Posterior vena cava (tissue), 2 donors: Measurements from ENCODE around the gene PDZRN3. TPM values are rescaled to one million over a fixed set of nuclear protein-coding genes. Genes with fewer than 3 reads are reported as not detected.
A peak's percentile ranks its signal among the peaks of the same experiment; 100 is the strongest.

Experiments
- DNase-seq: peaks from one replicate; pipeline ENCODE4 v3.0.0-alpha.2; 2020; ENCODE audit warnings: low spot score
- intact Hi-C, 2 donors: fragments of 100-400 bp; cut with DNase I; formaldehyde crosslinking; loops; one replicate each; pipeline versions ENCODE4 v1.14.1 to v1.14.2; 2022 to 2023
- long read RNA-seq, 2 donors: library from polyadenylated mRNA; unstranded; transcript quantifications; one replicate each; pipeline ENCODE4 v2.0.0, GENCODE V29; 2020 to 2021
- total RNA-seq, 2 donors: library from RNA; stranded (reverse); fragmentation: NEBNext Ultra II Directional; extraction: Animal tissue kit (Norgen Biotek cat#: 25700); gene quantifications; one replicate each; pipeline ENCODE4 v1.2.1, GENCODE V29; 2021
- donor health status: DM: yes; HTN: yes; CAD: no.
- donor health status: DM: yes; HTN: yes; CAD: no.

The PDZRN3 gene
- 10 to 100 TPM; 59.5 to 71.9 TPM for total RNA-seq
- long read RNA-seq, donor 1, full-length matches to known transcripts, result 17 of 66 reads
- long read RNA-seq, donor 1, partial matches to known transcripts, result 6 of 66 reads
- long read RNA-seq, donor 1, other reads (novel, unspliced or antisense), result 43 of 66 reads
- long read RNA-seq, donor 2, partial matches to known transcripts, result 0 of 32 reads
- long read RNA-seq, donor 2, other reads (novel, unspliced or antisense), result 32 of 32 reads

DNA sequence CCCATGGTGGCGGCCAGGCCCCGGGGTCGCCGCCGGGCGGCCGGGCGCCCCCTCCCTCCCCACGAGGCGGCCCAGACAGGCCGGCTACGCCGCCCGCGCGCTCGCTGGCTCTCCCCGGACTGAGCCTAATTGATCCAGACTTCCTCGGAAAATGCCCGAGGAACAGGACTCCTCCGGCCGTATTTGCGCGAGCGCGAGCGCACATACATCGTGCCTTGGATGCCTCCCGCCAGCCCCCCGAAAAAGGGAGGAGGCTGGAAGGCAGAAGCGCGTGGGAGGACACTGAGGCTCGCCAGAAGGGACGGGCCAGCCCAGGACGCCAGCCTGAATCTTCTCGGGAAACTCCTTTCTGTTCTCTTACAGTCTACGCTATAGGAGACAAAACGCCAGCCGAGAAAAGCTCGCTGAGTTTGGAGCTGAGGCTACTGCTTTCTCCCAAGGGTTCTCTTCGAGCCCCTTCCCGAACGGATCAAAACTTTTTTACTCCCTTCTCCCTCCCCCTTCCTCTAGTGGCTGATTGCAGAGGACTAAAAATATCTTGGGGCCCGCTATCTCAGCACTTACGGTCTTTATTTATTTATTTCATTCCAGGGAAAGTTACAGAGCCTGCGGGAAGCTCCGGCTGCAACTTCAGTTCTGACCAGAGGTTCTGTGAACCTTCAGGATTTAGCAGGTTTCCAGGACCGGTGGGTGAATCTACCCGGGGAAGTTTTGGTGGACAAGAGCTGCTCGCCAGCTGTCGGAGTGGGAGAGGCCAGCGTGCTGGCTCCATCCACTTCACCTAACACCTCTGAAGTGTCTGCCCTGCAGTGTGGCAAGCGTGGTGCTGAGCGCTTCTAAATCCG is at the start of gene PDZRN3:
Gene PDZRN3, minus strand, starts transcription at position 121 of the 845 bp plus-strand sequence.
- intact Hi-C loops, result loop anchor here (5.0 to 10.0 kb wide), 2 partner anchors 108 to 220 kb away; no protein-coding TSS in a partner anchor
- DNase-seq, result peak; percentile 92

DNA sequence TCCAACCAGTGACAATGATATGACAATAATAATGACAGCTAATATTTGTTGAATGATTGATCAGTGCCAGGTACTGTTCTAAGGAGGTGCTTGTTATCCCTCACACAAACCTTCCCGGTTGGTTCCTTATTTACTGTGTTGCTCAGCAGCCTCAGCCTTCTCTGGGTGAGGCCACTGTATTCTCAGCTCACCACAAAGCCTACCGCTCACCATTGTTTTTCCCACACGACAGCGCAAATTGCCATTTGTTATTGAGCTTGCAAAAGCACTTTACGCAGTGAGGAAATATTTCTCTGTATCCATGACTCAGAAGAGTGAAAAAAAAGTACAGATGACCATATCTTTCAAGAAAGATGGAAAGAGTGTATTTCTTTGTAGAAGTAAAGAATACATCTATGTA is 49.5 kb upstream of the PDZRN3 start:
- intact Hi-C loops, result no loop called here
- no peak for DNase-seq

DNA sequence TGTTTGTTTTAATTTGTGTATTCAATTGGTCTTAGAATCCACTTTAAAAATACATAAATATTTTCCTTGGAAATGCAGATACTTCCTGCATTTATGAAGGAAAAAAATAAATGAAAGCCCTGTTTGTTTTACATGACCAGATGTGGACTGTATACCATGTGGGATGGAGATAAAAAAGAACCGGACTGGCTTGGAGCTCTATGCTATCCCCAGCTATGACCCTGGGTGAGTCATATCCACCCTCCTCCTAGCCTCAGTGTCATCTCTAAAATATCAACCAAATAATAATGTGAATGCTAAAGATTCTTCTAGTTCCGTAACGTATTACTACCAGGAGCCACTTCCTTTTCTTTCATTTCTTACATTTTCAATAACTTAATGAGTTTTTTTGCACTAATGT is 44.5 kb upstream of the PDZRN3 start:
- intact Hi-C loops, result no loop called here
- no peak for DNase-seq

DNA sequence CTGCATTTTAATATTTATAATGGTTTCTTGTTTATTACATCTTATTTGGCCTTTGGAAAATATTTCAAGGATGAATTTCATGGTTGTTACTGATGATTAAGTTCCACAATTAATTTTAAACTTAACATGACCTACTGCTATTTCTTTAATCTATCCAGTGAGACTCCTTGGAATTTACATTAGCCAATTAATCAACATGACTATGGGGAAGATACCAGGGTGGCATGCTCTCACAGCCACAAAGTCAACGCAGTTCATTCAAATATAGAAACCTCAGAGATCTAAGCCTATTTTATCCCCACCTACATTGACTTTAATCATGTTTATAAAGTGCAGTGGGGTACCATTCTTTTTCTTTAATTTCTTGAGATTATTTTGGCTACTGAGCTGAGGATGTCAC is 43.6 kb upstream of the PDZRN3 start:
- no peak for DNase-seq
- intact Hi-C loops, result no loop called here

DNA sequence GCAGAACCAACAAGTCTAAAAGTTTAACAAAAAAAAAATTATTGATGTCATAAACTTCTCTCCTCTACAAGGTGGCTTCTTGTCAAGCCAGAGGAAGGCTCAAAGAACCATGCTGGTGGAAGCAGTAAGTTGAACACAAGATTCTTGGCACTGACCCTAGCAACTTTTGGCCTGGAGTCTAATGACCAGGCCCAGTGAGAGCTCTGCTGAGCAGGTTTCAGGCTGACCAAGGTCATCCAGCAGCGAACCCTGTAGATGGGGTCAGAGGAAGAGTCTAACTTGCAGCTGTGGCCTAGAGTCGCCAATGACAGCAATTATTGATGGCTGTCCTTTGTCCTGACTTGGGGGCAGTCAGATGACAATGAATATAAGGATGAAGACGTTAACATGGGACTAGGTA is 43.1 kb upstream of the PDZRN3 start:
- intact Hi-C loops, result no loop called here
- DNase-seq, result no peak

DNA sequence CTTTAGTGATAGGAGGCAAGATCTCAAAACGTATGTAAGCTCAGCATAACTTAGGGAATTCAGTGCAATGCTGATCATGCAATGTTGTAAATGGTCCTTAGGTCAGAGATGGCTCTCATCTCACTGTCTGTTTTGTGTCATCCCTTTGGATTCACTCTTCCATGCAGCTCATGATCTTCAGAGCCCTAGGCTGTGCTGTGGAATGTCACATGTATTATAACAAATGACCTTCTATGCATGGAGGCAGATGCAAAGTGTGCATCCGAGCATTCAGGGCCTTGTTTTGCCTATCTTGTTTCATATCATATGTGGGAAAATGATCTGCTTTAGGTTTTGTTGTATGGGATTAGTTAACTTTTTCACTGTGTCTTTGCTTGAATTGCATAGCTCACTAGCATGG is 40.5 kb upstream of the PDZRN3 start:
- DNase-seq, result no peak
- intact Hi-C loops, result no loop called here

DNA sequence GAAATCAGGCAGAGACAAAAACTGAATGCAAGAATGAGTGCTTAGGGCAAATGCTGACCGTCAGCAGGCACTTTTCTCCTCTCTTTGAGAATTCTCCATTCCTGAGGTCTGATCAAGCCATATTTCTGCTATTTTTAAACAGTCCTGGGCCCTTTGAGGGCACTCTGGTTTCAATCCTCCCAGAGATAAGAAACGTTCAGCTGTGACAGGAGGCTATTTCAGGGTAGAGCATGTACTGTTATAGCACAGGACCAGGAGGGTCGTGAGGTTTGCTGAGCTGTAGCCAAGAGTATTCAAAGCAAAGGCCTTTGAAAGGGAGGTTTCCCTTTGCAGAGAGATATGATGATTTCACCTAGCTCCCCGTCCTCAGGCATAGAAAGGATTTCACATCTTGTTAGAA is 39.6 kb upstream of the PDZRN3 start:
- no peak for DNase-seq
- intact Hi-C loops, result no loop called here

DNA sequence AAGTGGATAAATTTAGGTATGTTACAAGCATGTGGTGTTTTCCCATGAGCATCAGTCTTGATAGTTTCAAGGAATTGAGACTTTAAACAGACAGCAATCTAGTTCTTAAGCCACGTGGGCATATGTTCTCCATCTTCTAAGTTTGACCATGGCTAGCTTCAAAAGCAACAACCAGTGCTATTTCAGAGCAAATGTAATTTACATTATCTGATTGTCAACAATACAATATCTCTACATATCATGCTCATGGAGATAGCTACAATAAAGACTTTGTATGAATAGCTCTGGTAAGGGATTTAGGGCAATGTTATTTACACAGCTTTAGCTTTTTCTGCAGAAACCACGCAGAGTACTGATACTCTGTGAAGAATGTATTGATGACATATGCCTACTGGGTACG is 38.8 kb upstream of the PDZRN3 start:
- no peak for DNase-seq
- intact Hi-C loops, result no loop called here

DNA sequence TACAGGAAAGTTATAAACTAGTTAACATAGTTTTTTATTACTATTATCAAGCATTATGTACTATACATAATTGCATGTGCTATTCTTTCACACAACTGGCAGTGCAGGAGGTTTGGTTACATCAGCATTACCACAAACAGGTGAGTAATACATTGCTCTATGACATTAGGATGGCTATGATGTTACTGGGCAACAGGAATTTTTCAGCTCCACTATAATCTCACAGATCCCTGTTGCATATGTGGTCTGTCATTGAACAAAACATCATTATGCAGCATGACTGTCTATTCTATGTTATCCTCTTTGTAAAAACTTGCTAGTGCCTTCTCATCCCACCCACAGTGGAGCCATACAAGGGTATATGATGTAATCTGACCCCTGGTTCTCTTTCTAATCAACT is 36.5 kb upstream of the PDZRN3 start:
- intact Hi-C loops, result no loop called here
- no peak for DNase-seq

DNA sequence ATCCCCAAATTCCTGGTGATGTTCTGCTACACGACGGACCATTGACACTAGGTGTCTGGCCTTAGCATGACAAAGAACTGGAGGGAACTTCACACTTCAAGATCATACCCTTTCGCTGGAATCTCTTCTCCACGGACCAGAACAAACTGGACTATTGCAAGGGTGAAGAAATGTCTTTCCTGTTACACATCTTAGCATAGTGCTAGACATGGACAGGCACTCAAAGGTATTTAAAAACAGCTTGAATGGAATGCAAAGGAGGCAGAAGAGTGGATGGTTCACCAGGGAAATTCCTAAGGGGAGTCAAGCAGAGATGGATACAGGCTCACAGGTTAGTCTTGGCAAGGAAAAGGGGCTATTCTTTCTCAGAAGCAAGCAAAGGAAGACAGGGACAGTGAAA is 33.5 kb upstream of the PDZRN3 start:
- intact Hi-C loops, result no loop called here

DNA sequence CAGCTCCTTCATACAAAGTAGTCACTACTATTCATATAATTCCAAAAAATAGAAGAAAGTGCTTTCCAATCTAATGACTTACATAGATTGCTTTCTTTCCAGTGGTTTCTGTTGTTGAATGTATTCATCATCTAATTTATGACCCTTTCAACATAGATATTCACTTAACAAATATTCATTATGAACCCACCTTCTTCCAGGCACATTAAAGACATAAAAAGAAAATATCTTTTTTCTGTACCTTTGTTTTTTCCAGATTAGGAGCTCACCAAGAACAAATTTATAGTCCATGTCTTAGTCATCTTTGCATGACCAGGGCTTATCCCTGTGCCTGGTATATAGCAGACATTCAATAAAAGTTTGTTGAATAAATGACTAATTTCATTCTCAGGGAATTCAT is 32.4 kb upstream of the PDZRN3 start:
- intact Hi-C loops, result no loop called here
- DNase-seq, result no peak

More for the DNA sequence above, 33.5 kb upstream of the PDZRN3 start:
- DNase-seq, result no peak

DNA sequence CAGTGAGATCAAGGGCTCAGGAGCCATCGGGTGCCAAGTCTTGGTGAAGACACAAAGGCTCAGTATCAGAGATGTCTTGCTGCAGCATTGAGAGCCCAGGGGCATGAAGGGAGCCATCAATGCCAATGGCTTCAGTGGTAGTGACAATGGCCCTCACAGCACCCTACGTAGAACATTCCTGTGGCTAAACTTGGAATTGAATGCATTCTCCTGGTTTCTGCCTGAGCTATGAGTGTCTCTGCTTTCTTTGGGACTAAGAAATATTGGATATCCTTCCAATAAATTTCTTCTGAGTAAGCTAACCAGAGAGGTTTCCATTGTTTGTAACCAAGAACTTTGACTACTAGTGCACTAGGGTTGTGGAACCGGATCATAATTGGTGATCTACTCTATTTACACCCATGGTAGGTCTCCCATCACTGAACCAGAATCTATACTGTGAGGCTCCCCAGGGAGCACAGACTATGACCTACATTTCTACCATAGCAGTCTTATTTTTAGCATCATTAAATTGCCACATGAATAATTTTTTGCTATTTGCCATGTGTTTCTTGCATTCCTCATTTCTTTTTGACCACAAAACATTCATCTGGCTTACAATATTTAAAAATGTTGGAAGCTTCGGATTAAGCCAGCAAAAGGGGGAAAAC is 31.6 kb upstream of the PDZRN3 start:
- DNase-seq, result no peak
- intact Hi-C loops, result no loop called here

DNA sequence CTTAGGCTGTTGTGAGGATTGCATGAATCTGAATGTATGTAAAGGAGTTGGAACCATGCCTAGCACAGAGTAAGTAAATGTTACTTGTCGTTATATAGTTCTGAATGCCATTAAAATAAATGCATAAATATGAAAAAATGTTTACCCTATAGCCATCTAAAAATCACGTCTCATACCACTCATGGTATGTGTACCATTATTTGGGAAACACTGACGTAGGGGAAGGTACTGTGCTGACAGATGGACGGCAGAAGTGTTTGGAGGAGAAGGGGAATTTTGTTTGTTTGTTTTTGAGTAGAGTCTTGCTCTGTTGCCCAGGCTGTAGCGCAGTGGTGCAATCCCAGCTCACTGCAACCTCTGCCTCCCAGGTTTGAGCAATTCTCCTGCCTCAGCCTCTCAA is 30.5 kb upstream of the PDZRN3 start:
- intact Hi-C loops, result no loop called here
- DNase-seq, result no peak

DNA sequence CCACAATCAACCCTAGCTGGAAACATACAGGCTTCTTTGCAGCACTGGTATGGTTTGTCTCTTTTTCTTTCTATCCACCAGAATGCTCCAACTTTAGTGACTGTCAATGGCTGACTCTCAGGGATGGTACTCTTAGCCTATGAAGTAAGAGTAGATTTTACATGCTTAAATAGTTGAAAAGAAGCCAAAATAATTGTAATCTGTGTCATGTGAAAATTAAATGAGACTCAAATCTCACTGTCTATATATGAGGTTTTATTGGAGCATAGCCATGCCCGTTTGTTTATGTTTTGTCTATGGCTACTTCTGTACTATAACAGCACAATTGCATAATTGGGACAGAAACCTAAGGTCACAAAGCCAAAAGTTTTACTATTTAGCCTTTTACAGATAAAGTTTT is 29.1 kb upstream of the PDZRN3 start:
- intact Hi-C loops, result no loop called here
- no peak for DNase-seq

DNA sequence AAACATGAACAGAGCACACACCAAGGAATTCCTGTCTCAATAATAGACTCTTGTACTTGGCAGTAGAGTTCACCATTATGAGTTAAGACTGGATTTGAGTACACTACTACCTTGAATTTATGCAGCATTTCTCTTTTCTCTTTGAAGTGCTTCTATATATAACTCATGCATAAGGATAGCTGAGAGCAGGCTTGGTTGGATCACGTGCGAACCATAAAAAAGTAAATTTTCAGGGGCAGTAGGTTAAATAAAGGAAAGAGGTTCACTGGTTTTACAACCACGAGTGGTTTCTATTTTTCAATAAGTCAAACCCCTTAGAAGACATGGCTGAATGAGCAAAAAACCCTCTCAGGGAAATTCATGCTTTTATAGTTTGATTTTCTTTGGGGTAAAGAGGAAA is 28.6 kb upstream of the PDZRN3 start:
- intact Hi-C loops, result no loop called here
- no peak for DNase-seq

DNA sequence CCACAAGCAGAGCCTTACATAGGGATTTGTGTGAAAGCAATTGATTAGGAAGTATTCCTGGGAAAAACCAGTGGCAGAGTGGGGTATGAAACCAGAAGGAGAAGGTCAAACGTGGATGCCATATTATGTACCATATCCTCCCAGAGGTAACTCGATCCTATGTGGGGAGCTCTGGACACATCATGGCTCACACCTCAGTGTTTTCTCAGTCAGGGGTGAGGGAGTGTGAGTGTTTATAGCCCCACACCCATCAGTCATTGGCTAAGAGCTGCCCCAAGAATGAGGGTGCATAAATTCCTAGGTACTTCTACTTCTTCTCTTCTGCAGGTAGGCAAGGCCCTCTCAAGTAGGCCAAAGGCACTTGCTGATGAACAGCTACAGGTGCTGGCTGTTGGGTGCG is 28.2 kb upstream of the PDZRN3 start:
- no peak for DNase-seq
- intact Hi-C loops, result no loop called here

DNA sequence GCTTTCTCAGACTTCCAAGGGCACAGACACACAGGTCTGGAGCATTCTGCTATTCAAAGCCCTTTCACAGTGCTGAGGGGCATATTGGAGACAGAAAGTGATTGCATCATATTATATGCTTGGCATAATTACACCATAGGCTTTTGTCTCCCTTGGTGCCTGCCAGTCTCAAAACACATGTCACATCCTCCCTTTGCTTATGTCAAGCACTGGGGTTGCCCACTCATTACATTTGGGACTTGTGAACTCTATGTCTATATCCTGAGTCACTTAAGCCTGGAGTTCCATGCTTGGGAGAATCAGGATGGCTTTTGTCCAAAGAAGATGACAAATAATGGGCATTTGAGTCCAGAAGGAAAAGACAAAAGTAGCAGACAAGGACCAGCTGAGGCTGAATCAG is 12.3 kb upstream of the PDZRN3 start:
- intact Hi-C loops, result no loop called here

DNA sequence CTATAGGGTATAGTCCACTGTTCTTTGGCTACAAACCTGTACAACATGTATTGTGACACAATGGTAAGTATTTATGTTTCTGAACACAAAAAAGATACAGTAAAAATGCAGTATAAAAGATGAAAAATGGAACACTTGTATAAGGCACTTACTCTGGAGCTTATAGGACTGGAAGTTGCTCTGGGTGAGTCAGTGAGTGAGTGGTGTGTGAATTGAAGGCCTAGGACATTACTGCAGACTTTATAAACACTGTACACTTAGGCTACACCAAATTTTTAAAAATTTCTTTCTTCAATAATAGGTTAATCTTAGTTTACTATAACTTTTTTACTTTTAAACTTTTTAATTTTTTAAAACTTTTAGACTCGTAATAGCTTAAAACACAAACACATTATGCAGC is 10.5 kb upstream of the PDZRN3 start:
- no peak for DNase-seq
- intact Hi-C loops, result no loop called here

More for the DNA sequence above, 12.3 kb upstream of the PDZRN3 start:
- no peak for DNase-seq

DNA sequence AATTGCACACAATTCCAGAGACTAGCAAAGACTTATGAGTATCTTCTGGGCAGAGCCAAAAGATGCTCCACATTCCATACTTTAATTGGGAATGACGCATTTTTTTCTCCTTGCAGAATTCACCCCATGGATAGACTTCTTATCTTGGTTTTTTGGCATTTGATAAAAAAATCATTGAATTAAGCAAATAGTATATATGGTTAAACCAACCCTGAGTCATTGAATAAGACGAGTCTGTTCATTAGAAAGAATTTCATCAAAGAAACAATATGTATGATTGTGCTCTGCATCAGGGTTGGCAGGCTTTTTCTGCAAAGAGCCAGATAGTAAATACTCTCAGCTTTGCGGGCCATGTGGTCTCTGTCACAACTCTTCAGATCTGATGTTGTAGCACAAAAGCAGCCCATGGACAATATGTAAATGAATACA is 9.2 kb upstream of the PDZRN3 start:
- no peak for DNase-seq
- intact Hi-C loops, result no loop called here

DNA sequence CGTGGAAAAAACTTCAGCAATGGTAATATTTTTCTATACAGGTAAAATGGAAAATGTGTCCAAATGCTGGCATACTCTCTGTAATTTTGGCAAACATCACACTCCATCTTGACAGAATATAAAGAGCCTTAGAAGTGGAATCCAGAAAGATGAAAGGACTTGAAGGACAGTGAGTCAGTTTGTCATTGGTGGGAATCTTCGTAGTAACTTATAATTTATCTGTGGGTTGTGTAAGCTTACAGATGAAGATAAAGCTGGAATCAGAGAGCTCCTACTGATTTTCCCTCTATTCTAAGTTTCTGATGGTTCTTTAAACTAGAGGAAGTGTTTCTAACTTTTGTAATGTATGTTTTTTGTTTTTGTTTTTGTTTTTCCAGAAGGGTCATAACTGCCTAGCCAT is 8.7 kb upstream of the PDZRN3 start:
- DNase-seq, result no peak
- intact Hi-C loops, result no loop called here
